Subcutaneous adipose tissue (tissue), 4 donors: Measurements from ENCODE around the gene ADI1. TPM values are rescaled to one million over a fixed set of nuclear protein-coding genes. Genes with fewer than 3 reads are reported as not detected.

ENCODE experiments used
- total RNA-seq, 4 donors: library from RNA; depleted of rRNA; stranded (reverse); fragments of >200 nt; gene quantifications; one replicate each; pipeline ENCODE4 v1.1.0, GENCODE V29; 2016
- TF ChIP-seq, protein P1 (sequence below): fragments of 450-650 bp; IDR thresholded peaks from one replicate; pipeline ENCODE4 v1.5.1; 2016; ENCODE audit warnings: low read depth, mild to moderate bottlenecking, control low read depth, antibody characterized with exemption, moderate library complexity

ADI1 gene
- total RNA-seq, 4 donors from 2014 or later: 40.6 to 92.4 (median 77.6) TPM

DNA sequence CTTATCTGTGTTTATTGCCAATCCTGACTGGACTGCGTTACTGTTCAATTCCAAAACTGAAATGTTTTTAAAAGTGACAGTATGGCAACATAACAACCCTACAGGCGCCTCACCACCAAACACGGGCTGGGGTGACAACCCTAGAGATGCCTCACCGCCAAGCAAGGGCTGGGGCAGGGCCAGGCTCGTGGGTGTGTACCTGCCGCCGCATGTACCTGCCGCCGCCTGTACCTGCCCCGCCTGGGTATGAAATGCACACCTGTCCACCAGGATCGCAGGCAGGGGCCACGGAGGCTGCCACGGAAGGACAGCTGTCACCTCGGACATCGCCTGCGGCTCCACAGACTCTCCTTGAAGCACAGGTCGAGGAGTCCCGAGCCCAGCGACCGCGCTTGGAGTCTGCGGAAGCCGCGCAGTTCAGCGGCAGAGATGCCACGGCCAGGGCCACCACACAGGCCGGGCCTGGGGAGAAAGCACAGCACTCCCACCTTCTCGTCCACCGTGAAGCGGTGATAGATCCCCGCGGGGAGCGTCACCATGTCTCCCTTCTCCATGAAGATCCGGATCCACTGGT lies 18.9 kb downstream of the ADI1 start:
- TF ChIP-seq, protein P1, sequence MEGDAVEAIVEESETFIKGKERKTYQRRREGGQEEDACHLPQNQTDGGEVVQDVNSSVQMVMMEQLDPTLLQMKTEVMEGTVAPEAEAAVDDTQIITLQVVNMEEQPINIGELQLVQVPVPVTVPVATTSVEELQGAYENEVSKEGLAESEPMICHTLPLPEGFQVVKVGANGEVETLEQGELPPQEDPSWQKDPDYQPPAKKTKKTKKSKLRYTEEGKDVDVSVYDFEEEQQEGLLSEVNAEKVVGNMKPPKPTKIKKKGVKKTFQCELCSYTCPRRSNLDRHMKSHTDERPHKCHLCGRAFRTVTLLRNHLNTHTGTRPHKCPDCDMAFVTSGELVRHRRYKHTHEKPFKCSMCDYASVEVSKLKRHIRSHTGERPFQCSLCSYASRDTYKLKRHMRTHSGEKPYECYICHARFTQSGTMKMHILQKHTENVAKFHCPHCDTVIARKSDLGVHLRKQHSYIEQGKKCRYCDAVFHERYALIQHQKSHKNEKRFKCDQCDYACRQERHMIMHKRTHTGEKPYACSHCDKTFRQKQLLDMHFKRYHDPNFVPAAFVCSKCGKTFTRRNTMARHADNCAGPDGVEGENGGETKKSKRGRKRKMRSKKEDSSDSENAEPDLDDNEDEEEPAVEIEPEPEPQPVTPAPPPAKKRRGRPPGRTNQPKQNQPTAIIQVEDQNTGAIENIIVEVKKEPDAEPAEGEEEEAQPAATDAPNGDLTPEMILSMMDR: no peak

GRCh38 chr2:3498783-3499394 lies 20.4 kb downstream of the ADI1 start:
- TF ChIP-seq, protein P1: no peak

DNA sequence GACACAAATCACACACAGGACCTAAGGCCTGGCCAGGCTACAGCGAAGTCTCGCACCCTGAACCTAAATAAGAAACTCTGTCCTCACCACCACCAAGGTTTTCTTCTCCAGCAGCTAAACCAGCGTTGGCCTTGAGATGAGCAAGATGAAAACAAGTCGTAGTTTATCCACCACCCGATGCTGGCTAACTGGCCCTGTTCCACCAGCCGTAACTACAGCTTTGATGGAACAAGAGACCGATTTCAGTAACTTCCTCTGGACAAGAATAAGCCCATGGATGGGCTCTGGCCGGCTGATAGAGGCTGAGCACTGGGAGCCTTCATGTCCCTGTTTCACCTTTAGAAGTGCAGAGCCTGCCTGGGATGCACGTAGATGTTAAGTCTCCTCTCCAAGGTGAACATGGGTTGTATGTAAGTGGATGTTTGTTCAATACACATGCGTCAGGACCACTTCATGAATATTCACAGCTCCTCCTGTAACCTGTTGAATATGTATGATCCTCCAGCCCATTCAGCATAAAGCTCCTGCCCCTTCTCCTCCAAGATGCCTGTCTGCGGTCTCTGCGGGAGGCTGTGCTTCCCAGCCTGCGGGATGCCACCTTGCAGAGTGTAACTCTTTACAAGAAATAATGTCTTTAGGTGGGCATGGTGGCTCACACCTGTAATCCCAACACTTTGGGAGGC lies 24.2 kb downstream of the ADI1 start:
- TF ChIP-seq, protein P1: no peak

- TF ChIP-seq, protein P1: no peak
Measured at GRCh38 chr2:3493615-3494007, 25.7 kb downstream of the ADI1 start.

DNA sequence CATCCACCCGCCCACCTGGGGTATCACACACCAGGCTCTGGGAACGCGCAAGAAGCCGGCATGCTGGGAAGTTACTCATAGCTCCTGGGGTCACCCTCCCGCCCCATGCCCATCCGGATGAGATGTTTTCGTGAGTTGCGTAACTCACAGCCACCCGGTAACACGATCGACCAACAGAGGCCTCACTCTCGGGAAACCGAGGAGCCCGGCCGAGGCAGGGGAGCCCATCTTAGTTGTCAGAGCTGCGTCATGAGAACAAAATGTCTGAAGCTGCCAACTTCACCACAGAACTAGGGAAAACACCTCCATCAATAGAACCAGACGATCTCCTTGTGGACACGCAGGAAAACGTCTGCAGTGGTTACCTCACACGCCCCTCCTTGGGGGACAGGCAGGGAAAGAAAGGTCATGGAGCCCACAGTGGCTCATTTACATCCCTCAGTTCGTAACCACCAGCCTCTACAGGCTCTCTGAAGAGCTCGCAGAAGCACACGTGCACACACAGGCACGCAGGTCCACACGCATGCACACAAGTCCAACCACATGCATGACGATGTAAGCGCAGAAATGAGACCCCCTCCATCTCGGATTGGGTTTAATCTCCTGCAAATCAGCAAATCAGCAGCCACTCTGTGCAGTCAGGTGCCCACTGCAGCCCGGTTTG lies 26.2 kb downstream of the ADI1 start:
- TF ChIP-seq, protein P1: no peak

- TF ChIP-seq, protein P1: no peak
Measured at GRCh38 chr2:3491716-3492474, 27.4 kb downstream of the ADI1 start.

GRCh38 chr2:3491306-3491705 lies 28.0 kb downstream of the ADI1 start:
- TF ChIP-seq, protein P1: no peak
